ENCODE measurements around the gene CREB3L2. TPM values are rescaled to one million over a fixed set of nuclear protein-coding genes. Genes with fewer than 3 reads are reported as not detected.
"Not testable (repeated sequence)": the region's sequence is repeated elsewhere in the genome, so short reads cannot be mapped to it uniquely, and the experiment has no call there.

CREB3L2 gene
- 28.2 TPM for polyA plus RNA-seq (2013)

GRCh38 chr7:138001529-138002095 lies at the start of gene CREB3L2:
Gene CREB3L2, minus strand, starts transcription at chr7:138002086. Its CDS starts 381 bp downstream, at chr7:138001705.
- H3K4me3 ChIP-seq (ENCODE audit: control insufficient read depth in 1 of 7, extremely low read depth in 1 of 7, insufficient read depth in 4 of 7, low read depth in 2 of 7, low read length in 6 of 7): peak within 1 kb of the TSS; percentile 82 to 99 (median 97)
- peaks cover 16 to 64% (median 47%) of the 10 kb centered on the region in 4 experiments for H3K4me1 ChIP-seq (ENCODE audit: control extremely low read depth in 1 of 4, control insufficient read depth in 4 of 4, insufficient read depth in 4 of 4, low read length in 3 of 4)
- POLR2A ChIA-PET: interaction anchor here (0.9 to 1.0 kb wide), 3 partner anchors 65 to 737 kb away, joined by 3 read pairs; no protein-coding TSS in a partner anchor
- H3K9me3 ChIP-seq (ENCODE audit: control extremely low read depth in 1 of 5, control insufficient read depth in 4 of 5, insufficient read depth in 2 of 5, low read depth in 1 of 5, low read length in 4 of 5): no peaks in the 10 kb centered on the region
- H3K36me3 ChIP-seq (ENCODE audit: control insufficient read depth in 4 of 4, insufficient read depth in 4 of 4, low read length in 3 of 4): peaks cover 0 to 2% (median 0%) of the 10 kb centered on the region in 4 experiments
- CTCF ChIA-PET: interaction anchor here (0.8 to 15.3 kb wide), 14 partner anchors 9 to 750 kb away, joined by 3 to 408 read pairs (median 5); no protein-coding TSS in a partner anchor
- no peaks in the 10 kb centered on the region for H3K27me3 ChIP-seq (replicated peaks in 2 of 5; ENCODE audit: control insufficient read depth in 4 of 5, insufficient read depth in 5 of 5, low read length in 4 of 5)
- peak; percentile 76 to 91 (median 90) for DNase-seq
- H3K27ac ChIP-seq (ENCODE audit: insufficient read depth in 1 of 2, low read depth in 1 of 2, low read length in 2 of 2, poor library complexity in 1 of 2, severe bottlenecking in 2 of 2): peak within 1 kb of the TSS; percentile 87 to 94
- WGBS (ENCODE audit: insufficient coverage): 0% methylated on average over 47 of the region's 47 CpGs

GRCh38 chr7:138049505-138050116 lies 47.7 kb upstream of the CREB3L2 start:
- CTCF ChIA-PET: interaction anchor here (1.3 kb wide), 1 partner anchor 145 kb away, joined by 3 read pairs; no protein-coding TSS in a partner anchor

GRCh38 chr7:138047907-138048306 lies 46.0 kb upstream of the CREB3L2 start:
- WGBS (ENCODE audit: insufficient coverage): 100% methylated on average over 2 of the region's 3 CpGs
- ChIA-PET CTCF (no interaction called here), POLR2A (no interaction called here)
- Histone ChIP-seq H3K27me3 (replicated peaks in 2 of 5; ENCODE audit: control insufficient read depth in 4 of 5, insufficient read depth in 5 of 5, low read length in 4 of 5) (no peaks in the 10 kb centered on the region), H3K9me3 (ENCODE audit: control extremely low read depth in 1 of 5, control insufficient read depth in 4 of 5, insufficient read depth in 2 of 5, low read depth in 1 of 5, low read length in 4 of 5) (no peaks in the 10 kb centered on the region), H3K4me3 (ENCODE audit: control insufficient read depth in 1 of 7, extremely low read depth in 1 of 7, insufficient read depth in 4 of 7, low read depth in 2 of 7, low read length in 6 of 7) (no peak overlapping the region), H3K27ac (ENCODE audit: insufficient read depth in 1 of 2, low read depth in 1 of 2, low read length in 2 of 2, poor library complexity in 1 of 2, severe bottlenecking in 2 of 2) (no peak overlapping the region), H3K36me3 (ENCODE audit: control insufficient read depth in 4 of 4, insufficient read depth in 4 of 4, low read length in 3 of 4) (no peaks in the 10 kb centered on the region), H3K4me1 (ENCODE audit: control extremely low read depth in 1 of 4, control insufficient read depth in 4 of 4, insufficient read depth in 4 of 4, low read length in 3 of 4) (no peaks in the 10 kb centered on the region)
- no peak for DNase-seq

More at GRCh38 chr7:138049505-138050116, 47.7 kb upstream of the CREB3L2 start:
- POLR2A ChIA-PET: no interaction called here
- Histone ChIP-seq H3K27me3 (replicated peaks in 2 of 5; ENCODE audit: control insufficient read depth in 4 of 5, insufficient read depth in 5 of 5, low read length in 4 of 5) (no peaks in the 10 kb centered on the region), H3K4me1 (ENCODE audit: control extremely low read depth in 1 of 4, control insufficient read depth in 4 of 4, insufficient read depth in 4 of 4, low read length in 3 of 4) (no peaks in the 10 kb centered on the region), H3K4me3 (ENCODE audit: control insufficient read depth in 1 of 7, extremely low read depth in 1 of 7, insufficient read depth in 4 of 7, low read depth in 2 of 7, low read length in 6 of 7) (no peak overlapping the region), H3K36me3 (ENCODE audit: control insufficient read depth in 4 of 4, insufficient read depth in 4 of 4, low read length in 3 of 4) (no peaks in the 10 kb centered on the region), H3K9me3 (ENCODE audit: control extremely low read depth in 1 of 5, control insufficient read depth in 4 of 5, insufficient read depth in 2 of 5, low read depth in 1 of 5, low read length in 4 of 5) (no peaks in the 10 kb centered on the region), H3K27ac (ENCODE audit: insufficient read depth in 1 of 2, low read depth in 1 of 2, low read length in 2 of 2, poor library complexity in 1 of 2, severe bottlenecking in 2 of 2) (no peak overlapping the region)
- no CpG with 5 or more reads among the region's 1 CpG for WGBS (ENCODE audit: insufficient coverage)
- DNase-seq: no peak

- ChIA-PET POLR2A (no interaction called here), CTCF (no interaction called here)
- no peak overlapping the region for H3K4me3 ChIP-seq (ENCODE audit: control insufficient read depth in 1 of 7, extremely low read depth in 1 of 7, insufficient read depth in 4 of 7, low read depth in 2 of 7, low read length in 6 of 7)
- H3K9me3 ChIP-seq (ENCODE audit: control extremely low read depth in 1 of 5, control insufficient read depth in 4 of 5, insufficient read depth in 2 of 5, low read depth in 1 of 5, low read length in 4 of 5): no peaks in the 10 kb centered on the region
- DNase-seq: no peak
- H3K27ac ChIP-seq (ENCODE audit: insufficient read depth in 1 of 2, low read depth in 1 of 2, low read length in 2 of 2, poor library complexity in 1 of 2, severe bottlenecking in 2 of 2): no peak overlapping the region
- no peaks in the 10 kb centered on the region for H3K4me1 ChIP-seq (ENCODE audit: control extremely low read depth in 1 of 4, control insufficient read depth in 4 of 4, insufficient read depth in 4 of 4, low read length in 3 of 4)
- no peaks in the 10 kb centered on the region for H3K36me3 ChIP-seq (ENCODE audit: control insufficient read depth in 4 of 4, insufficient read depth in 4 of 4, low read length in 3 of 4)
- no CpG with 5 or more reads among the region's 2 CpGs for WGBS (ENCODE audit: insufficient coverage)
- no peaks in the 10 kb centered on the region for H3K27me3 ChIP-seq (replicated peaks in 2 of 5; ENCODE audit: control insufficient read depth in 4 of 5, insufficient read depth in 5 of 5, low read length in 4 of 5)
Observed at GRCh38 chr7:138044897-138045296, 43.0 kb upstream of the CREB3L2 start.

GRCh38 chr7:138040063-138040462 lies 38.2 kb upstream of the CREB3L2 start:
- H3K36me3 ChIP-seq (ENCODE audit: control insufficient read depth in 4 of 4, insufficient read depth in 4 of 4, low read length in 3 of 4); H3K9me3 ChIP-seq (ENCODE audit: control extremely low read depth in 1 of 5, control insufficient read depth in 4 of 5, insufficient read depth in 2 of 5, low read depth in 1 of 5, low read length in 4 of 5); H3K27me3 ChIP-seq (replicated peaks in 2 of 5; ENCODE audit: control insufficient read depth in 4 of 5, insufficient read depth in 5 of 5, low read length in 4 of 5); POLR2A ChIA-PET; H3K4me1 ChIP-seq (ENCODE audit: control extremely low read depth in 1 of 4, control insufficient read depth in 4 of 4, insufficient read depth in 4 of 4, low read length in 3 of 4); DNase-seq; H3K27ac ChIP-seq (ENCODE audit: insufficient read depth in 1 of 2, low read depth in 1 of 2, low read length in 2 of 2, poor library complexity in 1 of 2, severe bottlenecking in 2 of 2); CTCF ChIA-PET; H3K4me3 ChIP-seq (ENCODE audit: control insufficient read depth in 1 of 7, extremely low read depth in 1 of 7, insufficient read depth in 4 of 7, low read depth in 2 of 7, low read length in 6 of 7): not testable (repeated sequence)
- no CpG with 5 or more reads among the region's 1 CpG for WGBS (ENCODE audit: insufficient coverage)

GRCh38 chr7:138036135-138036534 lies 34.2 kb upstream of the CREB3L2 start:
- H3K4me3 ChIP-seq (ENCODE audit: control insufficient read depth in 1 of 7, extremely low read depth in 1 of 7, insufficient read depth in 4 of 7, low read depth in 2 of 7, low read length in 6 of 7): no peak overlapping the region
- H3K27me3 ChIP-seq (replicated peaks in 2 of 5; ENCODE audit: control insufficient read depth in 4 of 5, insufficient read depth in 5 of 5, low read length in 4 of 5): no peaks in the 10 kb centered on the region
- no CpG with 5 or more reads among the region's 2 CpGs for WGBS (ENCODE audit: insufficient coverage)
- DNase-seq: no peak
- peaks cover 0 to 11% (median 2%) of the 10 kb centered on the region in 5 experiments for H3K9me3 ChIP-seq (ENCODE audit: control extremely low read depth in 1 of 5, control insufficient read depth in 4 of 5, insufficient read depth in 2 of 5, low read depth in 1 of 5, low read length in 4 of 5)
- H3K4me1 ChIP-seq (ENCODE audit: control extremely low read depth in 1 of 4, control insufficient read depth in 4 of 4, insufficient read depth in 4 of 4, low read length in 3 of 4): no peaks in the 10 kb centered on the region
- no peaks in the 10 kb centered on the region for H3K36me3 ChIP-seq (ENCODE audit: control insufficient read depth in 4 of 4, insufficient read depth in 4 of 4, low read length in 3 of 4)
- H3K27ac ChIP-seq (ENCODE audit: insufficient read depth in 1 of 2, low read depth in 1 of 2, low read length in 2 of 2, poor library complexity in 1 of 2, severe bottlenecking in 2 of 2): no peak overlapping the region
- CTCF ChIA-PET: no interaction called here
- POLR2A ChIA-PET: no interaction called here

- no peak overlapping the region for H3K27ac ChIP-seq (ENCODE audit: insufficient read depth in 1 of 2, low read depth in 1 of 2, low read length in 2 of 2, poor library complexity in 1 of 2, severe bottlenecking in 2 of 2)
- peaks cover 0 to 8% (median 5%) of the 10 kb centered on the region in 4 experiments for H3K4me1 ChIP-seq (ENCODE audit: control extremely low read depth in 1 of 4, control insufficient read depth in 4 of 4, insufficient read depth in 4 of 4, low read length in 3 of 4)
- peaks cover 0 to 11% (median 2%) of the 10 kb centered on the region in 5 experiments for H3K9me3 ChIP-seq (ENCODE audit: control extremely low read depth in 1 of 5, control insufficient read depth in 4 of 5, insufficient read depth in 2 of 5, low read depth in 1 of 5, low read length in 4 of 5)
- ChIA-PET CTCF (interaction anchor here (1.0 kb wide), 1 partner anchor 30 kb away, joined by 3 read pairs; no protein-coding TSS in a partner anchor), POLR2A (no interaction called here)
- no peak overlapping the region for H3K4me3 ChIP-seq (ENCODE audit: control insufficient read depth in 1 of 7, extremely low read depth in 1 of 7, insufficient read depth in 4 of 7, low read depth in 2 of 7, low read length in 6 of 7)
- WGBS (ENCODE audit: insufficient coverage): 97% methylated on average over 4 of the region's 4 CpGs
- DNase-seq: no peak
- H3K27me3 ChIP-seq (replicated peaks in 2 of 5; ENCODE audit: control insufficient read depth in 4 of 5, insufficient read depth in 5 of 5, low read length in 4 of 5): no peaks in the 10 kb centered on the region
- no peaks in the 10 kb centered on the region for H3K36me3 ChIP-seq (ENCODE audit: control insufficient read depth in 4 of 4, insufficient read depth in 4 of 4, low read length in 3 of 4)
Observed at GRCh38 chr7:138033241-138033640, 31.4 kb upstream of the CREB3L2 start.
